DOHH2 (cell line): ENCODE results near the gene SMOC1.

Source experiments
- CTCF ChIP-seq: fragments of 200-600 bp; sonication (generic); IDR thresholded peaks from one replicate; pipeline ENCODE4 v1.5.1; 2014; ENCODE audit warnings: antibody characterized with exemption, mild to moderate bottlenecking, low read depth, low read length; ENCODE audit not compliant: poor library complexity, severe bottlenecking
- EZH2phosphoT487 ChIP-seq: fragments of 200-600 bp; sonication (generic); IDR thresholded peaks from 2 replicates; pipeline ENCODE4 v1.6.1; 2017; ENCODE audit warnings: borderline replicate concordance, mild to moderate bottlenecking, antibody characterized with exemption, low read length, moderate library complexity, mixed read lengths

- no peak for TF ChIP-seq CTCF
- no peak for TF ChIP-seq EZH2phosphoT487
These were observed 30.8 kb downstream of the SMOC1 start for GRCh38 chr14:69909826-69910550.
